MM.1S (cell line): ENCODE data around the gene CTDNEP1.

Experiments
- DNase-seq: peaks from one replicate; pipeline ENCODE4 v3.0.0-alpha.2; 2015
- H2AFZ ChIP-seq: fragments of 300-600 bp; sonication (generic); 2 replicates; pipeline ENCODE4 v1.6.0; 2016; ENCODE audit warnings: antibody characterized with exemption, low read length
- H3F3A ChIP-seq: fragments of 300-600 bp; sonication (generic); 2 replicates; pipeline ENCODE4 v1.6.1; 2016; ENCODE audit warnings: mild to moderate bottlenecking, antibody characterized with exemption, low read length, moderate library complexity, mixed read lengths; ENCODE audit not compliant: insufficient read depth
- H3K27ac ChIP-seq: fragments of 300-600 bp; sonication (generic); 2 replicates; pipeline ENCODE4 v1.5.1; 2016; ENCODE audit warnings: mild to moderate bottlenecking, low read length
- H3K27me3 ChIP-seq: fragments of 300-600 bp; sonication (generic); replicated peaks from 2 replicates; pipeline ENCODE4 v1.6.0; 2016; ENCODE audit warnings: low read length; ENCODE audit not compliant: insufficient read depth
- H3K36me3 ChIP-seq: fragments of 300-600 bp; sonication (generic); replicated peaks from 2 replicates; pipeline ENCODE4 v1.6.1; 2016; ENCODE audit warnings: mild to moderate bottlenecking, low read length, mixed read lengths; ENCODE audit not compliant: insufficient read depth
- H3K4me1 ChIP-seq: fragments of 300-600 bp; sonication (generic); 2 replicates; pipeline ENCODE4 v1.6.1; 2016; ENCODE audit warnings: low read length, mixed read lengths
- H3K4me2 ChIP-seq: fragments of 300-600 bp; sonication (generic); 2 replicates; pipeline ENCODE4 v1.6.0; 2016; ENCODE audit warnings: low read depth, low read length
- H3K4me3 ChIP-seq: fragments of 300-600 bp; sonication (generic); 2 replicates; pipeline ENCODE4 v1.5.1; 2016; ENCODE audit warnings: low read length, mixed read lengths
- H3K79me2 ChIP-seq: fragments of 300-600 bp; sonication (generic); 2 replicates; pipeline ENCODE4 v1.6.1; 2016; ENCODE audit warnings: mixed run types, low read length, mixed read lengths
- H3K9ac ChIP-seq: fragments of 300-600 bp; sonication (generic); 2 replicates; pipeline ENCODE4 v1.6.1; 2016; ENCODE audit warnings: low read length, mixed read lengths
- H3K9me2 ChIP-seq: fragments of 300-600 bp; sonication (generic); replicated peaks from 2 replicates; pipeline ENCODE4 v1.6.1; 2016; ENCODE audit warnings: mild to moderate bottlenecking, low read length, mixed read lengths; ENCODE audit not compliant: insufficient read depth
- H3K9me3 ChIP-seq: fragments of 300-600 bp; sonication (generic); replicated peaks from 2 replicates; pipeline ENCODE4 v1.6.1; 2016; ENCODE audit warnings: mild to moderate bottlenecking, low read length, mixed read lengths; ENCODE audit not compliant: insufficient read depth
- H4K20me1 ChIP-seq: fragments of 300-600 bp; sonication (generic); 2 replicates; pipeline ENCODE4 v1.6.1; 2016; ENCODE audit warnings: mild to moderate bottlenecking, low read length, moderate library complexity, mixed read lengths; ENCODE audit not compliant: insufficient read depth
- CTCF ChIP-seq: fragments of 300-600 bp; sonication (generic); IDR thresholded peaks from 2 replicates; pipeline ENCODE4 v1.5.1; 2016; ENCODE audit warnings: antibody characterized with exemption, low read length, mixed read lengths
- EZH2 ChIP-seq: fragments of 300-600 bp; sonication (generic); optimal IDR thresholded peaks from 2 replicates; pipeline ENCODE3; 2017; ENCODE audit warnings: low read depth, mild to moderate bottlenecking, antibody characterized with exemption, low read length, mixed read lengths
- EZH2phosphoT487 ChIP-seq: fragments of 300-600 bp; sonication (generic); IDR thresholded peaks from 2 replicates; pipeline ENCODE4 v1.6.1; 2018; ENCODE audit warnings: antibody characterized with exemption, low read length

CTDNEP1 gene

GRCh38 chr17:7292729-7293128 lies 41.2 kb upstream of the CTDNEP1 start:
- peaks cover 15% of the 10 kb centered on the region; the same call in 1 of the 2 replicates for H3K4me1 ChIP-seq
- H3F3A ChIP-seq, result no peaks in the 10 kb centered on the region
- H4K20me1 ChIP-seq, result no peaks in the 10 kb centered on the region
- H3K4me2 ChIP-seq, result no peak overlapping the region
- no peak overlapping the region for H2AFZ ChIP-seq
- no peak overlapping the region for H3K9ac ChIP-seq
- no peak for TF ChIP-seq EZH2
- no peak for TF ChIP-seq CTCF
- TF ChIP-seq EZH2phosphoT487, result no peak
- no peaks in the 10 kb centered on the region for H3K9me2 ChIP-seq
- no peak overlapping the region for H3K27ac ChIP-seq
- H3K9me3 ChIP-seq, result no peaks in the 10 kb centered on the region
- H3K36me3 ChIP-seq, result no peaks in the 10 kb centered on the region
- no peak for DNase-seq
- H3K79me2 ChIP-seq, result no peaks in the 10 kb centered on the region
- peaks cover 66% of the 10 kb centered on the region for H3K27me3 ChIP-seq
- no peak overlapping the region for H3K4me3 ChIP-seq

GRCh38 chr17:7292194-7292593 lies 40.7 kb upstream of the CTDNEP1 start:
- no peak overlapping the region for H3K27ac ChIP-seq
- peaks cover 71% of the 10 kb centered on the region for H3K27me3 ChIP-seq
- no peak overlapping the region for H2AFZ ChIP-seq
- H3K79me2 ChIP-seq, result no peaks in the 10 kb centered on the region
- H3K4me2 ChIP-seq, result no peak overlapping the region
- no peak overlapping the region for H3K9ac ChIP-seq
- no peak for TF ChIP-seq EZH2phosphoT487
- TF ChIP-seq CTCF, result no peak
- TF ChIP-seq EZH2, result no peak
- H3K4me3 ChIP-seq, result no peak overlapping the region
- H3K9me3 ChIP-seq, result no peaks in the 10 kb centered on the region
- peaks cover 15% of the 10 kb centered on the region; the same call in 1 of the 2 replicates for H3K4me1 ChIP-seq
- no peaks in the 10 kb centered on the region for H3K9me2 ChIP-seq
- no peaks in the 10 kb centered on the region for H3K36me3 ChIP-seq
- no peaks in the 10 kb centered on the region for H4K20me1 ChIP-seq
- no peak for DNase-seq
- H3F3A ChIP-seq, result no peaks in the 10 kb centered on the region

- Histone ChIP-seq H3K27me3 (peaks cover 83% of the 10 kb centered on the region), H3F3A (no peaks in the 10 kb centered on the region), H3K9me3 (no peaks in the 10 kb centered on the region)
These were observed 39.2 kb upstream of the CTDNEP1 start for GRCh38 chr17:7290685-7291084.

More at GRCh38 chr17:7290685-7291084, 39.2 kb upstream of the CTDNEP1 start:
- Histone ChIP-seq H3K79me2 (no peaks in the 10 kb centered on the region), H3K36me3 (no peaks in the 10 kb centered on the region), H3K27ac (no peak overlapping the region), H3K9ac (no peak overlapping the region), H4K20me1 (no peaks in the 10 kb centered on the region), H3K4me2 (no peak overlapping the region), H3K4me1 (peaks cover 13% of the 10 kb centered on the region), H3K9me2 (no peaks in the 10 kb centered on the region), H2AFZ (no peak overlapping the region), H3K4me3 (no peak overlapping the region)
- TF ChIP-seq EZH2 (no peak), EZH2phosphoT487 (no peak), CTCF (no peak)
- no peak for DNase-seq
